Measurements from ENCODE around the gene ZNF423. TPM values are rescaled to one million over a fixed set of nuclear protein-coding genes. Genes with fewer than 3 reads are reported as not detected.

ZNF423 gene
- total and polyA plus RNA-seq, 2 experiments from 2014 or later, result 0.43 to 0.49 TPM

DNA sequence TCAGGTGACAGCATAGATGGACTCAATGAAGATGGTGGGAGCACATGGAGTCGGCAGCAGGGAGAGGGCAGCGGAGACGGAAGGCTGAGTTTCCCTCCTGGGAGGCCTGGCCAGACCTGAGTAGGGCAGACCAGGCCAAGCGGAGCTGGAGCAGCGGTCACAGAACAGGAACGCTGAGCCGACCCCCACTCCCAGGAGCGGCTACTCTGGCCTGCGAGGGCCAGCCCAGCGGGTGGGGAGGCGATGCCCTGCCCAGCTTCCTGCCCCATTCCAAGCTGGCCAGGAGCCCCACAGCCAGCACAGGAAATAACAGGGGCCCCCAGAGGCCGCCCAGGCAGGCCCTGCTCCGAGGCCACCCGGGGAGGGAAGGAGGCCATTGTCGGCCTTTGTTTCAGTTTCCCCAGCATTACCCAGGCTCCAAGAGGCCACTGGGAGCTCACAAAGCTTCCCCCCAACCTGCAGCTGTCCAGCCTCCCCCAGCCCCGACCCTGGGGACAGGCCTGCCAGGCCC lies 79.8 kb downstream of the ZNF423 start:
- Histone ChIP-seq H3K27ac (no peak overlapping the region), H4K20me1 (ENCODE audit: insufficient read depth) (no peaks in the 10 kb centered on the region), H3K79me2 (ENCODE audit: insufficient read depth) (no peaks in the 10 kb centered on the region), H3K36me3 (ENCODE audit: low read depth) (no peaks in the 10 kb centered on the region), H3K4me2 (ENCODE audit: unreplicated experiment) (no peak overlapping the region), H3K4me3 (no peak overlapping the region), H3K9me3 (ENCODE audit: low read depth) (no peaks in the 10 kb centered on the region), H3K9ac (no peak overlapping the region), H3K9me2 (ENCODE audit: insufficient read depth) (no peaks in the 10 kb centered on the region), H2AFZ (no peak overlapping the region), H3K27me3 (replicated peaks; ENCODE audit: insufficient read depth) (no peaks in the 10 kb centered on the region), H3K4me1 (ENCODE audit: insufficient read depth) (no peaks in the 10 kb centered on the region), H3F3A (ENCODE audit: insufficient read depth) (no peaks in the 10 kb centered on the region)
- in situ Hi-C loops (cut with MboI), result no loop called here
- no peak for DNase-seq
- TF ChIP-seq EZH2 (IDR thresholded peaks at IDR 0.05; ENCODE audit: insufficient read depth, poor library complexity, severe bottlenecking) (no peak), EZH2phosphoT487 (IDR thresholded peaks at IDR 0.05; ENCODE audit: insufficient read depth, low read depth) (no peak)
- WGBS, 2 experiments (ENCODE audit: low coverage in 1 of 2, low lambda C conversion rate in 2 of 2, missing lambda C conversion rate in 2 of 2), result 56 to 69% methylated on average over 6 to 16 of the region's 16 CpGs

DNA sequence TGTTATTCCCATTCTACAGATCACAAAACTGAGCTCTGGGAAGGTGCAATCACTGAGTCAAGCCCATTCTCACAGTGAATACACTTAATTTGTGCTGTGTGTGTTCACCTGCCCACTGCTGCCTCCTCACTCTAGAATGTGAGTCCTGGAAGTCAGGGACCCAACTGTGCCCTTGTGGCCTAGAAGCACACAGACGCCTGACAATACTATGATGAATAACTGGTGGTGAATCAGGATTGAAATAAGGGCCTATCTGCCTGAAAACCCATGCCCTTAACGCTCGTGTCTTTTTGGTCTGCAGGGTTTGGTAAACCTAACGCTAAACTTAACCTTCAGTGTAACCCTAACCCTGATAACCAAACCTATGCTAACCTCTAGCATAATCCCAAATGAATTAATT lies 80.3 kb downstream of the ZNF423 start:
- Histone ChIP-seq H3K4me3 (no peak overlapping the region), H3K27ac (no peak overlapping the region), H3K36me3 (ENCODE audit: low read depth) (no peaks in the 10 kb centered on the region), H3K4me1 (ENCODE audit: insufficient read depth) (no peaks in the 10 kb centered on the region), H2AFZ (no peak overlapping the region), H3K4me2 (ENCODE audit: unreplicated experiment) (no peak overlapping the region), H3K9me2 (ENCODE audit: insufficient read depth) (no peaks in the 10 kb centered on the region), H3K9ac (no peak overlapping the region), H3K27me3 (replicated peaks; ENCODE audit: insufficient read depth) (no peaks in the 10 kb centered on the region), H3K79me2 (ENCODE audit: insufficient read depth) (no peaks in the 10 kb centered on the region), H3F3A (ENCODE audit: insufficient read depth) (no peaks in the 10 kb centered on the region), H4K20me1 (ENCODE audit: insufficient read depth) (no peaks in the 10 kb centered on the region), H3K9me3 (ENCODE audit: low read depth) (no peaks in the 10 kb centered on the region)
- in situ Hi-C loops (cut with MboI), result no loop called here
- TF ChIP-seq EZH2 (IDR thresholded peaks at IDR 0.05; ENCODE audit: insufficient read depth, poor library complexity, severe bottlenecking) (no peak), EZH2phosphoT487 (IDR thresholded peaks at IDR 0.05; ENCODE audit: insufficient read depth, low read depth) (no peak)
- WGBS, 2 experiments (ENCODE audit: low coverage in 1 of 2, low lambda C conversion rate in 2 of 2, missing lambda C conversion rate in 2 of 2), result 62 to 65% methylated on average over 4 of the region's 4 CpGs
- DNase-seq, result no peak

DNA sequence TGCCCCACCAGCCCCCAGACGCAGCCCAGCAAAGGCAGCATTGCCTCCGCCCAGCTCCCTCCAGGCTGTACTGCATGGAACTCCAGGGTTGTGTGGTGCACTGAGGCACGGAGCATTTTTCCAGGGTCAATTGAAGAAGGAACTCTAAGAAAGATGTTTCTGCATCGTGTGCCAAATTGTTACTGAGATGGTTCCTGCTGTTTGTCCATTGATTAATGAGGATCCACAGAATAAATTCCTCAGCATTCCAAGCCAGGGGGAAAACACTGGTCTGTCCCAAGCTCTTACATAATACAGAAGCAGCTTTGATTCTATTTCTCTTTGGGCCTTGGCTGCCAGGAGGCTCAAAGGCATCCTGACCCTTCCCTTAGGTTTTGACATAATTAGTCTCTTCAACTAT lies 80.9 kb downstream of the ZNF423 start:
- 49 to 52% methylated on average over 4 of the region's 4 CpGs for WGBS, 2 experiments (ENCODE audit: low coverage in 1 of 2, low lambda C conversion rate in 2 of 2, missing lambda C conversion rate in 2 of 2)

DNA sequence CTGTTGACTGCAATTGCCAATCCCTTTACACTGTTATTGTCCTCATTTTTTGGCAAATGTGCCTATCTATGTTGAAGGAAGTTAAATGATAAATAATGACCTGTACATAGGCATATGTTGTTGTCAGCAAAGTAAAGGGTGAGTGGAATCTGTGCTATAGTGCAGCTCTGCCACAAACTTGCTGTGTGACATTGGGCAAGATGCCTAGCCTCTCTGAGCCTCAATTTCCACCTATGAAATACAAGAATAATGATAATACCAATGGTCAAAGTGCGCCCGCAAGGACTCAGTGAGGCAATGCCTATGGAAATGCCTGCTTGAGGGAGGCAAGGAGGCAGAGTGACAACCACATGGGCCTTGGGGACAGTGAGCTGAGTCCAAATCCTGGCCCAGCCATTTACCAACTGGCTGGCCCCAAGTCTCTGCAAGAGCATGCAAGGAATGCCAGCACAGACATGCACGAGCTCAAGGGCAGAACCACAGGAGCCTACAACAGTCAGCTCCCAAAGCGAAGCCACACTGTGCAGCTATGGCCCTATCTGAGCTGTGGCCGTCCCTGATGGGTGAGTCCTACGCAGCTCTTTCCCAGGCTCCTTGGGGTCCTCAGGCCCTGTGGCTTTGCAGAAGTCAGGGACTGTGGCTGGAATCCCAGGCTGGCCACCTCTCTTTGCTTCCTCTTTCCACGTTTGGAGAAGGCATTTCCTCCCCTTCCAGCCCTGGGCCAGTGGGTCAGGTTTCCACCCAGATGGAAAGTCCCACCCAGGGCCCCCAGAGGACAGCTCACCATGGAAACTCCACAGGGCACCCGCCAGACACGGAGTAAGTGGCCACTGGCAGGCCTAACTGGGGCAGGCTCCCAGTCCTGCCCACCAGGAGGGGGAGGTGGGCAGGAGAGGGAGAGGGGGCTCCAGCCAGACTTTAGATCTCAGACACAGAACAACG lies 82.1 kb downstream of the ZNF423 start:
- in situ Hi-C loops (cut with MboI), result no loop called here
- Histone ChIP-seq H3K27ac (no peak overlapping the region), H3K4me2 (ENCODE audit: unreplicated experiment) (no peak overlapping the region), H3K9me2 (ENCODE audit: insufficient read depth) (no peaks in the 10 kb centered on the region), H3K79me2 (ENCODE audit: insufficient read depth) (no peaks in the 10 kb centered on the region), H3K27me3 (replicated peaks; ENCODE audit: insufficient read depth) (no peaks in the 10 kb centered on the region), H4K20me1 (ENCODE audit: insufficient read depth) (no peaks in the 10 kb centered on the region), H3K9ac (no peak overlapping the region), H3F3A (ENCODE audit: insufficient read depth) (no peaks in the 10 kb centered on the region), H3K9me3 (ENCODE audit: low read depth) (no peaks in the 10 kb centered on the region), H3K4me1 (ENCODE audit: insufficient read depth) (no peaks in the 10 kb centered on the region), H3K36me3 (ENCODE audit: low read depth) (no peaks in the 10 kb centered on the region), H3K4me3 (no peak overlapping the region), H2AFZ (no peak overlapping the region)
- TF ChIP-seq EZH2phosphoT487 (IDR thresholded peaks at IDR 0.05; ENCODE audit: insufficient read depth, low read depth) (no peak), EZH2 (IDR thresholded peaks at IDR 0.05; ENCODE audit: insufficient read depth, poor library complexity, severe bottlenecking) (no peak)
- WGBS, 2 experiments (ENCODE audit: low coverage in 1 of 2, low lambda C conversion rate in 2 of 2, missing lambda C conversion rate in 2 of 2), result 42 to 48% methylated on average over 10 of the region's 10 CpGs
- DNase-seq, result no peak

More for the DNA sequence above, 80.9 kb downstream of the ZNF423 start:
- Histone ChIP-seq H3K27ac (no peak overlapping the region), H3K36me3 (ENCODE audit: low read depth) (no peaks in the 10 kb centered on the region), H3F3A (ENCODE audit: insufficient read depth) (no peaks in the 10 kb centered on the region), H3K4me2 (ENCODE audit: unreplicated experiment) (no peak overlapping the region), H3K4me1 (ENCODE audit: insufficient read depth) (no peaks in the 10 kb centered on the region), H3K27me3 (replicated peaks; ENCODE audit: insufficient read depth) (no peaks in the 10 kb centered on the region), H3K9me3 (ENCODE audit: low read depth) (no peaks in the 10 kb centered on the region), H2AFZ (no peak overlapping the region), H3K9ac (no peak overlapping the region), H3K9me2 (ENCODE audit: insufficient read depth) (no peaks in the 10 kb centered on the region), H3K79me2 (ENCODE audit: insufficient read depth) (no peaks in the 10 kb centered on the region), H3K4me3 (no peak overlapping the region), H4K20me1 (ENCODE audit: insufficient read depth) (no peaks in the 10 kb centered on the region)
- DNase-seq, result no peak
- in situ Hi-C loops (cut with MboI), result no loop called here
- TF ChIP-seq EZH2 (IDR thresholded peaks at IDR 0.05; ENCODE audit: insufficient read depth, poor library complexity, severe bottlenecking) (no peak), EZH2phosphoT487 (IDR thresholded peaks at IDR 0.05; ENCODE audit: insufficient read depth, low read depth) (no peak)

Measured in GM23248 (cell line).